ENCODE measurements around the gene FSTL4.

GRCh38 chr5:133444711-133445110, 167.6 kb downstream of the FSTL4 start:
- TF ChIP-seq CTCF (conservative IDR thresholded peaks at IDR 0.05; ENCODE audit: low read depth in 2 of 2) (no peak), EZH2 (IDR thresholded peaks at IDR 0.05; ENCODE audit: low read depth, unreplicated experiment) (no peak), EZH2phosphoT487 (IDR thresholded peaks at IDR 0.05; ENCODE audit: unreplicated experiment) (no peak), POLR2AphosphoS5 (IDR thresholded peaks at IDR 0.05; ENCODE audit: low read depth) (no peak), REST (IDR thresholded peaks at IDR 0.05; ENCODE audit: unreplicated experiment) (no peak), ZNF331 (CRISPR knock-in tag; IDR thresholded peaks at IDR 0.05; ENCODE audit: low read depth) (no peak), CREB1 (CRISPR knock-in tag; IDR thresholded peaks at IDR 0.05; ENCODE audit: low read depth) (no peak)
